NCI-H187 treated with DMSO at 0.1 percent for 48 hours (cell line): Measurements from ENCODE around the gene A1CF.
"Not testable (repeated sequence)": the region's sequence is repeated elsewhere in the genome, so short reads cannot be mapped to it uniquely, and the experiment has no call there.

Experiments used
- DNase-seq: peaks from one replicate; lab custom pipeline; 2025; lab: John Stamatoyannopoulos, UW

The A1CF gene, protein sequence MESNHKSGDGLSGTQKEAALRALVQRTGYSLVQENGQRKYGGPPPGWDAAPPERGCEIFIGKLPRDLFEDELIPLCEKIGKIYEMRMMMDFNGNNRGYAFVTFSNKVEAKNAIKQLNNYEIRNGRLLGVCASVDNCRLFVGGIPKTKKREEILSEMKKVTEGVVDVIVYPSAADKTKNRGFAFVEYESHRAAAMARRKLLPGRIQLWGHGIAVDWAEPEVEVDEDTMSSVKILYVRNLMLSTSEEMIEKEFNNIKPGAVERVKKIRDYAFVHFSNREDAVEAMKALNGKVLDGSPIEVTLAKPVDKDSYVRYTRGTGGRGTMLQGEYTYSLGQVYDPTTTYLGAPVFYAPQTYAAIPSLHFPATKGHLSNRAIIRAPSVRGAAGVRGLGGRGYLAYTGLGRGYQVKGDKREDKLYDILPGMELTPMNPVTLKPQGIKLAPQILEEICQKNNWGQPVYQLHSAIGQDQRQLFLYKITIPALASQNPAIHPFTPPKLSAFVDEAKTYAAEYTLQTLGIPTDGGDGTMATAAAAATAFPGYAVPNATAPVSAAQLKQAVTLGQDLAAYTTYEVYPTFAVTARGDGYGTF

DNA sequence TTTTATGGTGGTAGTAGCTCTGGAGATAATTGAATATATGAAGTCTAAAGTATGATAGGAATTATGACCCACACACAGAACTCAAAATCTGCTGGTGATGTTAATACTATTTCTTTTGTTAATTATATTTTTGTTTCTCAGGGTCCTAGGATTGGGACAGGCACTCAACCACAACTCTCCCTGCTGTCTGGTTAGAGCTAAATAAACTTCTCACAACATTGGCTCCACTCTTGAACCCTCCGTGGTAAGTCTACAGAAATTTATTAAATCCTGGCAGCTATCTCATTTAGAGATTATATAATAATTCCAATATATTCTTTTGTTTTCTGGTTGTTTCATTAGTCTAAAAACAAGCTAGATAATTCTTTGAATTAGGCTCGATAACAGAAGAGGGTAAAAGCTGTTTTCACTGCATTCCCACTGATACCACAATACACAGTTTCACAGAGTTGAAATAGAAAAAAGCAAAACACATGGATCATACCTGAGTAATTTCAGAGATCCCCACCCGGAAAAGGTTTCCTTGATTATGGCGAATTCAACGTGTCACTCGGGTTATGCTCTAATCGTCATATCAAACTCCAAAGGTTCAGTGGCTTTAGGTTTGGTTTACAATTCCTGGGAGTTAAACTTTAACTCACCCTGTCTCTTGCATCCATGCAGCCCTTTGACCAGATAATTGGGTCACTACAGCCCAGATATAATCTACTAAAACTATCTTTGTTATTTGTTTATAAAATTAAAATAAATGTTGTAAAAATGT lies at the start of gene A1CF:
A1CF (minus strand) TSS at position 531 of the 763 bp plus-strand sequence. CDS start 25,687 bp downstream, outside the sequence.
- DNase-seq = no peak

DNA sequence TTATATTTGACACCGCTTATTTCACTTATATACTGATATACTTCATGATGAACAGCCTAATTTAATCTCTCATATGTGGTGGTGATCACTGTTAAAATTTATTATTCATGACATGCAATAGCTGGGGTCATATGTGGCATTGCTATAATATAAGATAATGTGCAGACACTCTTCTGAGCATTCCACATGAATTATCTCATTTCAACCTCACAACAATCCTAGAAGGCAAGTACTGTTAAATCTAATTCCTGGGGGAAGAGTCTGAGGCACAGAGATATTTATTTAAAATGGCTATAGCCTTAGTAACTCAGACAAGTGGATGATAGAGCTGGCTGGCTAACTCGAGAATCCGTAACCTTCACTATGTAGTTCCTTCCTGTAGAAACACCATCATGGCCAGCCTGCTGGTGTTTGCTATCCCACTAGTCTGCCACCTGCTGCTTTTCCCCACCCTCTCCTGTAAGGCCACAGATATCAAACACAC lies 46.6 kb upstream of the A1CF start:
- DNase-seq = no peak

DNA sequence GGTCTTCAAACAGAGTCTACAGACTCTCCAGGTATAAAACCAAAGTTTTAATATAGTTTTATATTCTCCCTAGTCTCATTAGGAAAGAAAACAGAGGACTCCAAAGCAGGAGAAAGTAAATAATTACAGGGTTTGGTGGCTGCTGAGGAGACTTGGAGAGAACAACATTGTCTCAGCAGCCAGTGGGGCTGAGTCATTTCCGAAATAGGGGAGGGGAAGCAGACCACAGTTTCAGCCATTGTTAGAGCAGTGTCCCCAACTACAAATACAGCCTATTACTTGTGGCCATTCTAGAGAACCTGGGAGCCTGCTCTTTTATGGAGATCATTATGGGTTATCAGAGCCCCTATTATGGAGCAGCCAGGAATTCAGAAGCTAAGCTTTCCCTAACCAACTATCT lies 44.2 kb upstream of the A1CF start:
- DNase-seq = no peak

DNA sequence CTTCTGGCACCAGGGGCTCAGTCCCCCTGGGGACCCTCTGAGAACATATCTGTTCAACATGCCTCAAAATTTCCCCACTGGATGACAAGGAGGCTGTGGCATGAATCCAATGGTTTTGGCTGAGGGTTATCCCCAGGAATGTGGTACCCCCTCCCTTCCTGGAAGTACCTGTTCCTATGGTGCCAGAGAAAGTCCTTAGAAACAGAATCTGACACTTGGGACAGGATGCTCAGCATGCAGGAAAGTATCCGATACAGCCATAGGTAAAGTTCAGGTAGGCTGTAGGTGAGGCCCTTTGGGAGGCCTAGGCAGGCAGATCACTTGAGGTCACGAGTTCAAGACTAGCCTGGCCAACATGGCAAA lies 42.7 kb upstream of the A1CF start:
- DNase-seq = no peak

DNA sequence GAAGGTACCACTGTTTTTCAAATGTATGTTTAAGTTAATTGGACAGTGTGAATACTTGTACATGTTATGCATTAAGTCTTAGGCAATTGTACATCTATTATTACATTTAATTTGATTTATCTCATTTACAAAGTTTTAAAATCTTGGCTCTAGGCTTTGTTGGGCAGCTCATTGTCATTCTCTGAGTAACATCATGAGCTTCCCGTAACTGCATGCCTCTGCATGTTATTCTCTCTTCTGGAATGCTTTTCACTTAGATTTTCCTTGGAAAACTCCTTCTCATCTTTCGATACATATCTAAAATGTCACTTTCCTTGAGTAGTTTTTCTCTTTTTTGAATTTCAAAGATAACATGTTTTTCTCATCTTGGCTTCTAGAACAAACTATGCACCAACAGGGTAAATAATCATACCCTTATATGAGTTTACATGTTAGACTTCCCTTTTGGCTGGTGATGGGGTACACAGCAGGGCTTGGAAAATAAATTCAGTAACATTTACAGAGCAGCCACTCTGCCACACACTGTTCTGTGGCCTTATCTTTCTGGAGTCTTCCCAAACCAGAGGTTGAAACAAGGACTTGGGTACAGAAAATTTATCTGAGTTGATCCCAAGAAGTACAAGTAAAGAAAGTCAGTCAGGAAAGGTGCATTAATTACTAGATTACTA lies 42.2 kb upstream of the A1CF start:
- no peak for DNase-seq

DNA sequence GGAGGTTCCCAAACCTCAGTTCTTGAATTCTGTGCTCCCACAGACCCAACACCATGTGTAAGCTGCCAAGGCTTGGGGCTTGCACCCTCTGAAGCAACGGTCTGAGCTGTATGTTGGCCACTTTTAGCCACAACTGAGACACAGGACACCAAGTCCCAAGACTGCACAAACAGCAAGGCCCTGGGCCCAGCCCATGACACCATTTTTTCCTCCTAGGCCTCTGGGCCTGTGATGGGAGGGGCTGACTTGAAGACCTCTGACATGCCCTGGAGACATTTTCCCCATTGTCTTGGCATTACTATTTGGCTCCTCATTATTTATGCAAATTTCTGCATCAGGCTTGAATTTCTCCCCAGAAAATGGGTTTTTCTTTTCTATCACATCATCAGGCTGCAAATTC lies 38.0 kb upstream of the A1CF start:
- DNase-seq = not testable (repeated sequence)

DNA sequence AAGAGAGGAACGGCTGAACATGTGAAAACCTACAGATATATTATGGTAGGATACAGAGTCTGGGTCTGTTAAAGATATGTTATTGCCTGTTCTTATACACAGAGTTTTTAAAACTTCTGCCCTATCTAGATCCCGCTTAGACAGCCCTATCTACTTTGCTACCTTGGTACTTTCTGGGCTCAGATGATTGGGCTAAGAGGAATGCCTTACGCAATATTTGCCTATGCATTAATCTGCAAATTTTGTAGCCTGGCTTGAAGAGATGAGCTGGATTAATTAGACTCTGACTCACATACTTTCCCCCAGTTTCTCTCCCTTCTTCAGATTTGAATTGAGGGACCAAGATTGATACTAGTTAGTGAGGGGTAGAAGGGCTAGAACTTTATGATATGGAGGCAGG lies 33.6 kb upstream of the A1CF start:
- DNase-seq = no peak

DNA sequence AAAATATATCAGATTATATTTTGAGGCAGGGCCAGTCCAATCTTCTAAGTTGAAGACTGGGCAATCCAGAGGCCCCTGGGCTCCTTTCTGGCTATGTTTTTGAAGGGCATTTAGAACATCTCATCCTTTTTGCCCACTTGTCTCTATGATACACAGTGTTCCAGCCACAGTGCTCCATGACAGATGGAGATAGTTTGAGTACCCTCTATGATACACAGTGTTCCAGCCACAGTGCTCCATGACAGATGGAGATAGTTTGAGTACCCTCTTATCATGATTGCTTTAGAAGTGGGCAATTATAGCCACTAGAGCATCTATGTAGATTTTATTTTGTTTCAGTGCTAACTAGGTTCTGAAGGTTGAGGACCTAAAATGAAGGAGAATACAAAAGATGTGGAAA lies 33.1 kb upstream of the A1CF start:
- no peak for DNase-seq

DNA sequence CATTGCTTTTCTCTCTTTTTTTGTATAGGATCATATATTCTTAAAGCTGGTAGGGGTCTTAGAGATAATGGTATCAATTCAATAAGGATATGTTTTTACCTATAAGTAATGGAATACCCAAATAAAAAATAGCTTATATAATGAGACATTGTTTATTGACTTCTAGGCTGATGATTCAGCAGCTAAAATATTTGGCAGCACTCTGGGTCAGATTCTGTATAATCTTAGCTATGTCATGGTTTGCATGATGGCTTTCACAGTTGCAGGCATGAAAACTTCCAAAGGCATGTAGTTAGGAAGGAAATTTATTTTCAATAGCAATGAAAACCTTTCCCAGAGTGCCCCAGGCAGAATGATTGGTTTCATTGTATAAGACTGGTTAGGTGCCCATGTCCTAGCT lies 32.1 kb upstream of the A1CF start:
- DNase-seq = no peak

DNA sequence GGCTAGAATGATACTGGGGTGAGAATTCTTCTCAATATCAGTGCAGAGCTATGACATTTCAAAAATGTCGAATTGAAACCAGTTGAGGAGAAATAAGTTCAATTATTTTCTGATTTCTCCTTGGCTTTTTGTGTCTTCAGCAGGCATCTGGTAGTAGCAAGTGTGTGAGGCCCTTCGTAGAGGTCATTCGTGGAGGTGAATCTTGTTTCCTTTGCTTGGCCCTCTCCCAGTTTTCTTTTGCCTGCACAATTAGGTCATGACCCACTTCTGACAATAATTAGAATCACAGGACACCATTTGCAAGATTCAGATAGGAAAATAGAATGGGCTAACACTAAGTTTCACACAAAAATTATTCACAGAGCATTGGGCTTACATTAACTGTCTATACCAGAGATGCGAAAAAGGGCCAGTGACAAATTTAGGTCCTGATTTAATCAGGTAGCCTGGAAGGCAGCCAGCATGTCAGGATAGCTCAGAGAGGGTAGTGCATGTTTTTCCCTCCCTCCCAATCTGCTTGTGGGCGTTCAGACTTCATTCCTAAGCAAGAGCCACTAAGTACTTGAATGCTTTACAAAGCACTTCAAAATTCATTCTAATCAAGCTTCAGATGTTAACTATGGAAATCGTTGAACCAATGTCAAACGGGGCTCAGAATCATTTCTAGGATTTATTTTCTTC lies 24.0 kb upstream of the A1CF start:
- no peak for DNase-seq

DNA sequence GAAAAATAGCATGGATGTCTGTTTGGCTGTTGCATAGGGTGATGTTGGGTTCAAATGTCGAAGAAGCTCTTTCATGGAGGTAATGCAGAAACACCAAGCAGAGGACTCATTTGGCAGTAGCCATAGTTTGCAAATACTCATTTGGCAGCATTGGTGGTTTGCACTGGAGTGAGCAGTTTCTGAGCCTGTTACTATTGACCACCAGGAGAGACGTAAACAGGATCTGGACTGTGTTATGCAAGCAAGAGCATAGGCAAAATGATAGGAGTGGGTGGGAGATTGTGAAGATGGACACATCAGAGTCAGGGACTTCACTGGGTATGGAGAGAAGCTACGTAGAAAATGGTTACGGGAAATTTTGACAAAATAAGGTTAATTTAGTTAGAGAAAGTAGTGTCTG lies 22.9 kb upstream of the A1CF start:
- DNase-seq = no peak

DNA sequence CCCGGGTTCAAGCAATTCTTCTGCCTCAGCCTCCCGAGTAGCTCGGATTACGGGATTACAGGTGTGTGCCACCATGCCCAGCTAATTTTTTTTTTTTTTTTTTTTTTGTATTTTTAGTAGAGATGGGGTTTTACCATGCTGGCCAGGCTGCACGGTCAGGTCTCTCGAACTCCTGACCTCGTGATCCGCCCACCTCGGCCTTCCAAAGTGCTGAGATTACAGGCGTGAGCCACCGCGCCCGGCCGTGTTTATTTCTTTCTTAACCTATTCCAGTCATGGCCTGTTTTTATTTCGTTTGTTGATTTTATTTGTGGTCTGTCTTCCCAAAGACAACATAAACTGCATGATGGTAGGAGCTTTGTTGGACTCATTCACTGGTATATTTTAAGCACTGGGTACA lies 20.4 kb upstream of the A1CF start:
- not testable (repeated sequence) for DNase-seq

DNA sequence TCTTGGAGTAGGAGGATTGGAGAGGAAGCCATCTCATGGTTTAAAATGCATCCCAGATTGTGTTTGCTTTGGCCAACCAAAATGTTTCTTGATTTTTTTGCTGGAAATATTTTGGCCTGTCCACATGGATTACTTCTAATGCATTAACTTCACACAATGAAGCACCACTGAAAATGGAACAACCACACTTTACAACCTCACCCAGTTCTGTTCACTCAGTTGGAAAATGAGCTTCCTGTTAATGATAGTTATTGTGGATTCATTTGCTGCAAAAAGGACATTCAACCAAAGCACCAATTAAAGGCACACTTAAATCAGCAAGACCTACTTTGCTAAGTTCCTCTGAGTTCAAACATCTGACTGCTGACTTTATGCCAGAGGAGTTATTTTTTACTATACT lies 11.3 kb upstream of the A1CF start:
- DNase-seq = no peak

DNA sequence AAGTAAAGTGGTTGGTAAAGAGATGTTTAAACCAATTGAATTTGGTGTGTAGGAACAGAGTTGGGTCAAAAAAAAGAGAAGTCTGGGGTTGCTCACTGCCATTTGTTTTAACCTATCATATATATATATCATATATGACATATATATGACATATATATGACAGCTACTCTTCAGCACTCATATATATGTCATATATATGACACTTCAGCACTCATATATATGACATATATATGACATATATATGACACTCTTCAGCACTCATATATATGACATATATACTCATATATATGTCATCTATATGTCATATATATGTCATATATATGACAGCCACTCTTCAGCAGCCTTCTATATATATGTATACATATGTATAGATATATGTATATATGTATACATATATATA lies 8.9 kb upstream of the A1CF start:
- no peak for DNase-seq

DNA sequence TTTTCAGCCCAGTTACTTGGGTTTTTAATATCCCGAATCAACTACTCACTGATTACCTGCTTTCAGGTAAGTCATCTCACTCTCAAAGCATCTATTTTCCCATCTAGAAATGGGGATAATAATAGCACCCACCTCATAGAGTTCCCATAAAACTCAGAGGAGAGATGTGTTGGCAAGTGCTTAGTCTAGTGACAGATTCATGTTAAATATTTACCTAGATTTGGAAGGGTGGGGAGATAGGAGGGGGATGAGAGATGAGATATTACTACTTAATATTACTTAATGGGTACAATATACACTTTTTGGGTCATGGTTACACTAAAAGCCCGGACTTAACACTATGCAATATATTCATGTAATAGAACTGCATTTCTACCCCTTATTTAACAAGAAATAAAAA lies 7.0 kb upstream of the A1CF start:
- DNase-seq = no peak

DNA sequence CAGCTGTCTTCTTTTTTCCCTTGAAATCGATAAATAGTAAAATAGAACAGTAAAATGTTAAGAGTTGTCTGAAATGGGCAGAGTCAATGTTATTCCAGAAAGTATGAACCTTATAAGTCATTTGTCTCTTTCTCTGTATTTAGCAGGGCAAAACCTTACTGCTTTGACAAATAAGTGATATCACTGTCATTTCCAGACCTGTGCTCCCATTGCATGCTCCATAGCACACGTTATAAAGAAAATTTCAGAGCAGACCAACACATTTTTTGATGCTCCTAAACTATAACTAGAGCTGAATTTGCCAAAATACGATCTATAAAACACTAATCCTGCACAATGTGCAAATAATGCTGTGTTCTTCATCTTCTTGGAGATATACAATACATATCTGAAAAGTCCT lies 1.1 kb downstream of the A1CF start:
- no peak for DNase-seq

DNA sequence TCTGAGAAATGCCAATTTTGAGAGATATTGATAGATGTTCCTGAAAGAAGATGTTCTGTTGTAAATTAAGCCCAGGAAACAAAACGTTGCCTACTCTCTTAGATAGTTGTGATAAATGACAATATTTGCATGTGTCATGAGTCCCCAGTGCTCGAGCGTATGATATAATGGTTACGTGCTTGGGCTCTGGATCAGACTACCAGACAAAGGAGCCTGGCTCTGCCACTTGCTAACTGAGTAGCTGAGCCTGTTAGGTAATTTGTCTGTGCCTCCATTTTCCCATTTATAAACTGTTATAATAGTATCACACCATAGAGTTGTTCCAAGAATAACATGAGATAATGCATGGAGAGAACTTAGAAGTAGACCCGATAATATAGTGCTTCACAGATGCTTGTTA lies 1.8 kb downstream of the A1CF start:
- DNase-seq = no peak

DNA sequence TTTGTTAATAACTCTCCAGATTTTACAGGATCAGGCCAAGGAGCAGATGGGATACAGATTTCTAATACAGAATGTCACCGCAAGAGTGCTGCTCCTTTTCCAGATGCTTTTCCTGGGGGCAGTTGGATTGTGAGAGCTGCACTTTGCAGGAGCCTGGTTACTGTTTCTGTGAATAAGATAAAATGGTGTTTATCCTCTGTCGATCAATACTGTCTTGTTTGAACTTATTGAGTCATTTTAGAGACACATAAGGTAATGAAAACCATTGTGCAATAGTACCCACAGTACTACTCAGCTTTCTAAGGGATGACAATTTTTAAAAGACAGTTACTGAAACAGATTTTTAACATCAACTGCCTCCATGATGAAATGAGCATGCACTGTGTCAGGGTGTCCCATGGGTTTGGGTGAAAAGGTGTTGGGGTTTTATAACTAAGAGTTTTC lies 2.9 kb downstream of the A1CF start:
- DNase-seq = no peak

DNA sequence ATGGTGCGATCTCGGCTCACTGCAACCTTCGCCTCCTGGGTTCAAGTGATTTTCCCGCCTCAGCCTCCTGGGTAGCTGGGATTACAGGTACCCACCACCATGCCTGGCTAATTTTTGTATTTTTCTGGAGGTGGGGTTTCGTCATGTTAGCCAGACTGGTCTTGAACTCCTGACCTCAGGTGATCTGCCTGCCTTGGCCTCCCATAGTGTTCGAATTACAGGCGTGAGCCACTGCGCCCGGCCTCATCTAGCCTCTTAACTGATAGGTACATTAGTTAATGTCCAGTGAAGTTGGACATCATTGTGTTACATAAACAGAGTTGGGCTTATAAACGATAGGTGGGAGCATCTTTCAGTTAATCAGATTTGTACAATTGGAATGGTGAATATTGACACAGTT lies 4.4 kb downstream of the A1CF start:
- DNase-seq = not testable (repeated sequence)

DNA sequence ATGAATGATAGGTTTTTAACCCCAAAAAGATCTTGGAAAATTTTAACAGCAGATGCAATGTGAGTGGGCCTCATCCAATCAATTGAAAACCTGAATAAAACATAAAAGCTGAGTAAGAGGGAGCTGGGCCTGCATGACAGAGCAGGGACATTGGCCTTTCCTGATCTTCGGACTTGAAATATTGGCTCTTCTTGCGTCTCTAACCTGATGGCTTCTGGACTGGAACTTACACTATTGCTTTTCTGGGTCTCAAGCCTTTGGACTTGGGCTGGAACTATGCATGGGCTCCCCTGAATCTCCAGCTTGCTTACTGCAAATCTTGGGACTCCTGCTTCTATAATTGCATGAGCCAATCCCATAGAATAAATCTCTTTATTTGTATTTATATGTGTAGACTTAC lies 9.0 kb downstream of the A1CF start:
- DNase-seq = no peak

DNA sequence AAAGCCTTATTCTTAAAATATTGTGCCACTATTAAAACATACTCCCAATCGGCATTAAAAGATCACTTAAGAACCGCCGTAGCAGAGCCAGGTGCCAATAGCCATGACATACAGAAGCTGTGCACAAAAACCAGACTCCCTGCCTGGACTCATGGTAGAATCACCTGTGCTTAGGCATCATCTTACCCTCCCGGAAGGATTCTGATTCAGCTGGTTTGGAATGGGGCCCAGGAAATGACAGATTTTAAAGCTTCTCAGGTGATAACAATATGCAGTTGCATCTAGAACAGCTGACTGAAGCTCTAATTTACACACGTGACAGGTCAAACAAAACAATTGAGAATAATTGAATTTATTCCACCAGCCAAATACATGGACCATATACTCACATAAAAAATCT lies 10.7 kb downstream of the A1CF start:
- no peak for DNase-seq

DNA sequence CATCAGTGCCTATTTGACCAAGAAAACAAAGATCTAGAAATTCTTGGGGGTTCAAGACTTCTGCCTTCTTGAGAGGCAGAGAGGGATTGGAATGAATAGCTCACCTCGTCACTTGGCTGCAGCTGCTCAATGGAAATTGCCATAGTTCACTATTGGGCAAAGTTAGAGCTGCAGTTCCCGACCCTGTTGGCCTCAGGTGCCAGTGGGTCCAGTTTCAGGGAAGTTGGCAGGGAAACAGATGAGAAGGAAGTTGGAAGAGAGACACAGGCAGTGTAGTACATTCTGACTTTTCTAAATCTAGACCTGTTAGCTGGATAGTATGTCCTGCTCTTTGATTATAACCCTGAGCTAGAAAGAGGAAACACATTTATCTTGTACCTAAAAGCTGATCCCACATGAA lies 19.1 kb downstream of the A1CF start:
- no peak for DNase-seq
